GM12892 (cell line): ENCODE measurements around the gene CDCA7.

Experiments used
- POLR2A ChIP-seq: IDR thresholded peaks from 2 replicates; pipeline ENCODE4 v1.6.1; 2011; ENCODE audit warnings: low read depth, low read length, control low read depth
- POLR2AphosphoS5 ChIP-seq: IDR thresholded peaks from 2 replicates; pipeline ENCODE4 v1.6.1; 2011; ENCODE audit warnings: low read depth, low read length, control low read depth

DNA sequence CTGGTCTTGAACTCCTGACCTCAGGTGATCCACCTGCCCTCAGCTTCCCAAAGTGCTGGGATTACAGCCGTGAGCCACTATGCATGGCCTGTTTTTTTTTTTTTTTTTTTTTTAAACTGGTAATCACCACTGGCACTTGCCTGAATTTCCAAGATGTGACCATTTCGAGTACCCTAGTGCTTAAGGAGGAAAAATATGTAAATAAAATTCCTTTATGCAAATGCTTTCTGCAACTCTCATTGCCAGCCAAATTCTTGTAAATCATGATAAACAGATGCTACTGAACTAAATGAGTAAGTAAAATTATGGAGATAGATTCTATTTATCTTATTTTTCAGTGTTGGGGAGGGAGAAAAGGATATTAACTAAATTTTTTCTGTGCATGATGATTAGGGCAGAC lies 18.6 kb downstream of the CDCA7 start:
- TF ChIP-seq POLR2A: no peak
- no peak for TF ChIP-seq POLR2AphosphoS5
